ENCODE measurements around the gene REXO5.

- TF ChIP-seq POLR2A (IDR thresholded peaks at IDR 0.05), result no peak
- TF ChIP-seq CTCF (IDR thresholded peaks at IDR 0.05), result no peak
- no peak for TF ChIP-seq POLR2AphosphoS5 (IDR thresholded peaks at IDR 0.05)
These were observed 75.2 kb downstream of the REXO5 start for GRCh38 chr16:20881503-20881878.
